A549 (cell line): ENCODE results near the gene PDLIM5. TPM values are rescaled to one million over a fixed set of nuclear protein-coding genes. Genes with fewer than 3 reads are reported as not detected.

Experiments used
- ATAC-seq, 2 experiments: fragments of 200-7000 bp in 1 of 2; fragments of >200 bp in 1 of 2; cut with Nextera tagmentation in 1 of 2; cut with Tn5 transposase in 1 of 2; 3 replicates each; pipeline versions ENCODE4 v1.8.0 to v1.9.1; 2018 to 2020; ENCODE audit warnings: mild to moderate bottlenecking in 1 of 2, moderate library complexity in 1 of 2
- CTCF ChIA-PET: fragments of 300-600 bp; sonication (Branson Sonifier 250); formaldehyde crosslinking; extraction: SDS; loops from one replicate; lab custom pipeline; 2021; ENCODE audit warnings: antibody characterized with exemption, inconsistent platforms; lab: Yijun Ruan, JAX
- POLR2A ChIA-PET: fragments of 350-600 bp; formaldehyde crosslinking; extraction: SDS; loops from one replicate; lab custom pipeline; 2021; ENCODE audit warnings: antibody characterized with exemption, inconsistent platforms; lab: Yijun Ruan, JAX
- DNase-seq, 2 experiments: peaks; one replicate each; pipeline versions ENCODE4 v3.0.0 to v3.0.0-alpha.2; 2011 to 2016; ENCODE audit warnings: low read depth in 1 of 2, low spot score in 1 of 2
- FAIRE-seq: peaks from 2 replicates; lab custom pipeline; 2011; peaks lifted over from hg19 to GRCh38; lab: Jason Lieb, UNC
- H3K27ac ChIP-seq, 2 experiments: fragments of >200 bp; sonication (Bioruptor Twin); formaldehyde crosslinking; 3 replicates each; pipeline ENCODE4 v1.5.1; 2016 to 2017
- H3K4me1 ChIP-seq: fragments of >200 bp; sonication (Bioruptor Twin); formaldehyde crosslinking; 3 replicates; pipeline ENCODE4 v1.6.1; 2016
- H3K4me2 ChIP-seq: fragments of >200 bp; sonication (Bioruptor Twin); formaldehyde crosslinking; 3 replicates; pipeline ENCODE4 v1.6.1; 2016
- H3K4me3 ChIP-seq: fragments of >200 bp; sonication (Bioruptor Twin); formaldehyde crosslinking; 3 replicates; pipeline ENCODE4 v1.5.1; 2016
- H3K9me3 ChIP-seq: fragments of >200 bp; sonication (Bioruptor Twin); formaldehyde crosslinking; 3 replicates; pipeline ENCODE4 v1.6.1; 2016
- BHLHE40 ChIP-seq: IDR thresholded peaks from 2 replicates; pipeline ENCODE4 v1.6.1; 2012; ENCODE audit warnings: low read depth, low read length, inconsistent platforms
- CBX8 ChIP-seq: fragments of 200-600 bp; sonication (generic); IDR thresholded peaks from 2 replicates; pipeline ENCODE4 v1.6.1; 2016
- CEBPB ChIP-seq, 2 experiments: fragments of >200 bp in 1 of 2; sonication (Bioruptor Twin) in 1 of 2; formaldehyde crosslinking in 1 of 2; IDR thresholded peaks; 2 replicates each; pipeline ENCODE4 v1.6.1; 2012 to 2016
- EP300 ChIP-seq, 2 experiments: fragments of >200 bp; sonication (Bioruptor Twin); formaldehyde crosslinking; IDR thresholded peaks; 2 replicates in 1 of 2; 3 replicates in 1 of 2; pipeline ENCODE4 v1.6.1; 2016 to 2017
- FOSL2 ChIP-seq, 2 experiments: fragments of 450-650 bp in 1 of 2; fragments of >200 bp in 1 of 2; sonication (Bioruptor Twin) in 1 of 2; formaldehyde crosslinking; IDR thresholded peaks; 2 replicates each; pipeline versions ENCODE4 v1.5.0 to v1.6.1; 2016 to 2020; ENCODE audit warnings: mild to moderate bottlenecking in 1 of 2, moderate library complexity in 1 of 2
- GATA3 ChIP-seq: IDR thresholded peaks from 2 replicates; pipeline ENCODE4 v1.6.1; 2012; ENCODE audit warnings: borderline replicate concordance
- HDAC2 ChIP-seq: fragments of 200-600 bp; sonication (generic); IDR thresholded peaks from 2 replicates; pipeline ENCODE4 v1.6.1; 2016
- HOXB5 ChIP-seq: fragments of 250-450 bp; sonication (Bioruptor Pico); IDR thresholded peaks from 2 replicates; pipeline ENCODE4 v1.5.0; 2020; ENCODE audit warnings: mild to moderate bottlenecking, moderate library complexity
- JUN ChIP-seq, 2 experiments: fragments of >200 bp; sonication (Bioruptor Twin); formaldehyde crosslinking; IDR thresholded peaks; 2 replicates in 1 of 2; 3 replicates in 1 of 2; pipeline ENCODE4 v1.6.1; 2016 to 2017
- JUNB ChIP-seq: fragments of >200 bp; sonication (Bioruptor Twin); formaldehyde crosslinking; IDR thresholded peaks from 2 replicates; pipeline ENCODE4 v1.6.1; 2016
- MAFK ChIP-seq: fragments of 450-650 bp; IDR thresholded peaks from 2 replicates; pipeline ENCODE4 v1.6.1; 2014; ENCODE audit not compliant: partially characterized antibody
- MAX ChIP-seq: IDR thresholded peaks from 2 replicates; pipeline ENCODE4 v1.6.1; 2012
- RAD21 ChIP-seq, 2 experiments: fragments of >200 bp in 1 of 2; sonication (Bioruptor Twin) in 1 of 2; formaldehyde crosslinking in 1 of 2; IDR thresholded peaks in 1 of 2; conservative IDR thresholded peaks in 1 of 2; 2 replicates in 1 of 2; 3 replicates in 1 of 2; pipeline ENCODE4 v1.6.1; 2012 to 2018; ENCODE audit warnings: inconsistent platforms in 1 of 2
- RFX5 ChIP-seq: fragments of 450-650 bp; IDR thresholded peaks from 2 replicates; pipeline ENCODE4 v1.7.1; 2014; ENCODE audit warnings: antibody characterized with exemption, mild to moderate bottlenecking, moderate library complexity
- SMC3 ChIP-seq: fragments of >200 bp; sonication (Bioruptor Twin); formaldehyde crosslinking; IDR thresholded peaks from 3 replicates; pipeline ENCODE4 v1.6.1; 2018; ENCODE audit warnings: inconsistent platforms
- ZNF302 ChIP-seq: fragments of 250-450 bp; sonication (Bioruptor Pico); IDR thresholded peaks from 2 replicates; pipeline ENCODE4 v1.9.0; 2021; ENCODE audit warnings: inconsistent platforms, mild to moderate bottlenecking, moderate library complexity
- WGBS: methylation state at CpG from one replicate; pipeline ENCODE4 v1.1.6; 2017; ENCODE audit errors: missing lambda C conversion rate; 5-methylcytosine and 5-hydroxymethylcytosine counted together
- polyA plus RNA-seq, 4 experiments: library from polyadenylated mRNA; depleted of rRNA in 3 of 4; stranded (reverse); fragments of >200 nt; fragmentation: RNase III in 1 of 4; extraction: RNeasy Plus Mini Kit Qiagen cat#74134 plus additional on column Dnase treatment in 1 of 4; gene quantifications; 2 replicates in 3 of 4; 3 replicates in 1 of 4; pipeline ENCODE4 v1.2.3, GENCODE V29; 2011 to 2017
- TF ChIP-seq, protein P1 (sequence below): fragments of 250-450 bp; sonication (Bioruptor Pico); IDR thresholded peaks from 2 replicates; pipeline ENCODE4 v1.5.0; 2021; ENCODE audit warnings: mild to moderate bottlenecking, moderate library complexity, borderline replicate concordance
- TF ChIP-seq, protein P2 (sequence below): fragments of >200 bp; sonication (Bioruptor Twin); formaldehyde crosslinking; IDR thresholded peaks from 2 replicates; pipeline ENCODE4 v1.6.1; 2016

The PDLIM5 gene
- polyA plus RNA-seq, 2 of the 4 experiments (the other 2 are of a cell fraction) = 54.2 to 242 TPM

- FAIRE-seq (no peak), ATAC-seq (no peak), DNase-seq (no peak)
- ChIA-PET POLR2A (no interaction called here), CTCF (no interaction called here)
- TF ChIP-seq BHLHE40 (no peak), ZNF302 (no peak), MAX (no peak), FOSL2 (IDR thresholded peaks at IDR 0.05) (no peak), FOSL2 (CRISPR knock-in tag; IDR thresholded peaks at IDR 0.05) (no peak), RFX5 (no peak), CBX8 (no peak), RAD21 (conservative IDR thresholded peaks at IDR 0.05 in 1 of 2, IDR thresholded peaks at IDR 0.05 in 1 of 2) (no peak), HOXB5 (CRISPR knock-in tag) (no peak)
- H3K4me2 ChIP-seq = peak overlapping the region; percentile 81
- 25% methylated on average over 2 of the region's 2 CpGs for WGBS
- H3K27ac ChIP-seq = peak overlapping the region; percentile 60 to 72
- H3K4me1 ChIP-seq = peaks cover 49% of the 10 kb centered on the region
- H3K9me3 ChIP-seq = no peaks in the 10 kb centered on the region
- no peak overlapping the region for H3K4me3 ChIP-seq
Observed at GRCh38 chr4:94544811-94545210, 93.1 kb downstream of the PDLIM5 start.

DNA sequence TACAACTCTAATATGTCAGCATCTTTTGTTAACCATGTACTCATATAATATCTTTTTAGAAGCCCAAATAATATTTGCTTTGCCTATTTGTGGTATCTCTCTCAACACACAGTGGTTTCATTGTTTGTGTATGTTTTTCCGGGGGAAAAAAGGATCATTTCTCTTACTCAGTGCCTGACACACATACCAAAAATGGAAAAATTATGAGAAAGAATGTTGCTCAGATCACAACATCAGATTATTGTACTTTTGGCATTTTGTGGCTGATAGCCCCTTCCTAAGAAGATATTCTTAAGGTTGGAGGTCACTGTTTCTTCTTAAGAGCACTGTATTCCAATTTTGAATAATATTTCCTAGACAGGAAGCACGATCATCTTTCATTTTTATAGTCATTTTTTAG is 93.6 kb downstream of the PDLIM5 start:
- 0% methylated on average over 2 of the region's 2 CpGs for WGBS
- Histone ChIP-seq H3K27ac (peak overlapping the region; percentile 60 to 83), H3K9me3 (no peaks in the 10 kb centered on the region)
- TF ChIP-seq GATA3 = peak; percentile 65; the same call in 1 of the 2 replicates
- TF ChIP-seq FOSL2 (IDR thresholded peaks at IDR 0.05) = no peak
- TF ChIP-seq FOSL2 (CRISPR knock-in tag; IDR thresholded peaks at IDR 0.05) = peak; percentile 54
- TF ChIP-seq SMC3 = no peak
- 0 out of 5 replicates have a peak, but pooled peaks of 1 of the 2 experiments have one; percentile 15 for TF ChIP-seq EP300 (IDR thresholded peaks at IDR 0.05)
- TF ChIP-seq, all 56 proteins: peak for 3
- peak overlapping the region; percentile 81 for H3K4me2 ChIP-seq
- ATAC-seq = peak in 1 of 2 experiments; percentile 56; a peak in 3 of 6 replicates
- DNase-seq = peak in 1 of 2 experiments; percentile 52
- 0 out of 3 replicates have a peak overlapping the region, but pooled peaks have one; percentile 4 for H3K4me3 ChIP-seq
- H3K4me1 ChIP-seq = peaks cover 52% of the 10 kb centered on the region
- ChIA-PET CTCF (no interaction called here), POLR2A (no interaction called here)
- FAIRE-seq = no peak

GRCh38 chr4:94546949-94547348 is 95.2 kb downstream of the PDLIM5 start:
- H3K4me2 ChIP-seq = no peak overlapping the region
- DNase-seq (no peak), ATAC-seq (no peak), FAIRE-seq (no peak)
- no peaks in the 10 kb centered on the region for H3K9me3 ChIP-seq
- 98% methylated on average over 3 of the region's 3 CpGs for WGBS
- H3K27ac ChIP-seq = peak overlapping the region in 1 of 2 experiments; percentile 59; a peak in 3 of 6 replicates
- POLR2A ChIA-PET = no interaction called here
- H3K4me1 ChIP-seq = peaks cover 55% of the 10 kb centered on the region
- H3K4me3 ChIP-seq = no peak overlapping the region
- no peak for TF ChIP-seq HDAC2
- TF ChIP-seq MAFK = peak; percentile 65
- no peak for TF ChIP-seq JUN (IDR thresholded peaks at IDR 0.05)
- TF ChIP-seq, protein P1, sequence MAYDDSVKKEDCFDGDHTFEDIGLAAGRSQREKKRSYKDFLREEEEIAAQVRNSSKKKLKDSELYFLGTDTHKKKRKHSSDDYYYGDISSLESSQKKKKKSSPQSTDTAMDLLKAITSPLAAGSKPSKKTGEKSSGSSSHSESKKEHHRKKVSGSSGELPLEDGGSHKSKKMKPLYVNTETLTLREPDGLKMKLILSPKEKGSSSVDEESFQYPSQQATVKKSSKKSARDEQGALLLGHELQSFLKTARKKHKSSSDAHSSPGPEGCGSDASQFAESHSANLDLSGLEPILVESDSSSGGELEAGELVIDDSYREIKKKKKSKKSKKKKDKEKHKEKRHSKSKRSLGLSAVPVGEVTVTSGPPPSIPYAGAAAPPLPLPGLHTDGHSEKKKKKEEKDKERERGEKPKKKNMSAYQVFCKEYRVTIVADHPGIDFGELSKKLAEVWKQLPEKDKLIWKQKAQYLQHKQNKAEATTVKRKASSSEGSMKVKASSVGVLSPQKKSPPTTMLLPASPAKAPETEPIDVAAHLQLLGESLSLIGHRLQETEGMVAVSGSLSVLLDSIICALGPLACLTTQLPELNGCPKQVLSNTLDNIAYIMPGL (CRISPR knock-in tag) = no peak
- CTCF ChIA-PET = no interaction called here

DNA sequence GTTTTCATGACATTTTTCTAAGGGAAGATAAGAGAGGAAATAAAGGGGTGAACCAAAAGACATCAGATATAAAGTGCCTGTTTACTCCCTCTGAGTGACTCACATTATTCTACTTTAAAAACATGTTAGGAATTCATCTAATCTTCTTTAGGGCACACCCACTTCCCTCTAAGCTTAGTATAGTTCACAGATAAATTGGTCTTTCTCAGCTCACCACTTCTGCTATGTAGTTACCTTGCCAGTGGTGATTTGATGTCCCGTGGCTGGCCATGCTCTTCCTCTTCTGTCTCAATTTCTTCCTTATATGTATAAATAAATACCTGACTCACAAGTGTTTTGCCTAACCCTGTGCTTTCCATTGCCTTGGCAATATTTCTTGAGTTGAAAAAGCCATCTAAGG is 96.8 kb downstream of the PDLIM5 start:
- peak; percentile 70 for FAIRE-seq
- peak; percentile 9 to 81 for DNase-seq
- peak; percentile 92 to 93 for ATAC-seq
- TF ChIP-seq CEBPB (IDR thresholded peaks at IDR 0.05) = 0 out of 4 replicates have a peak, but pooled peaks of 1 of the 2 experiments have one; percentile 3
- no peak for TF ChIP-seq FOSL2 (IDR thresholded peaks at IDR 0.05)
- peak; percentile 56 for TF ChIP-seq FOSL2 (CRISPR knock-in tag; IDR thresholded peaks at IDR 0.05)
- peak; percentile 45; the same call in 1 of the 2 replicates for TF ChIP-seq GATA3
- peak; percentile 44; the same call in 1 of the 2 replicates for TF ChIP-seq JUNB
- peak; percentile 39; the same call in 1 of the 2 replicates for TF ChIP-seq MAX
- TF ChIP-seq, protein P2, sequence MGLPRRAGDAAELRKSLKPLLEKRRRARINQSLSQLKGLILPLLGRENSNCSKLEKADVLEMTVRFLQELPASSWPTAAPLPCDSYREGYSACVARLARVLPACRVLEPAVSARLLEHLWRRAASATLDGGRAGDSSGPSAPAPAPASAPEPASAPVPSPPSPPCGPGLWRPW = no peak
- WGBS = 0% methylated on average over 1 of the region's 1 CpG
- Histone ChIP-seq H3K4me2 (peak overlapping the region; percentile 74), H3K4me1 (peaks cover 55% of the 10 kb centered on the region), H3K27ac (peak overlapping the region; percentile 64 to 72), H3K9me3 (no peaks in the 10 kb centered on the region), H3K4me3 (no peak overlapping the region)
- ChIA-PET CTCF (no interaction called here), POLR2A (no interaction called here)
